Omental fat pad (tissue), 4 donors: ENCODE data around the gene CSNK1A1. TPM values are rescaled to one million over a fixed set of nuclear protein-coding genes. Genes with fewer than 3 reads are reported as not detected.

ENCODE experiments used
- ATAC-seq: fragments of 150-250 bp; one replicate; pipeline ENCODE4 v1.9.1; 2016; ENCODE audit warnings: mild to moderate bottlenecking, moderate library complexity; ENCODE audit not compliant: low FRiP score
- DNase-seq: peaks from one replicate; pipeline ENCODE4 v3.0.0-alpha.2; 2019; ENCODE audit warnings: low spot score
- total RNA-seq, 4 donors: library from RNA; depleted of rRNA; stranded (reverse); fragments of >200 nt; gene quantifications; one replicate each; pipeline ENCODE4 v1.1.0, GENCODE V29; 2016
- TF ChIP-seq, protein P1 (sequence below), 3 donors: fragments of 450-650 bp; IDR thresholded peaks; one replicate each; pipeline ENCODE4 v1.5.1; 2016 to 2017; ENCODE audit warnings: antibody characterized with exemption in 3 of 3, mild to moderate bottlenecking in 3 of 3, moderate library complexity in 2 of 3

Gene CSNK1A1
- total RNA-seq, 4 donors from 2014 or later = 181 to 292 (median 209) TPM

- DNase-seq = no peak
- no peak for ATAC-seq
- TF ChIP-seq, protein P1, sequence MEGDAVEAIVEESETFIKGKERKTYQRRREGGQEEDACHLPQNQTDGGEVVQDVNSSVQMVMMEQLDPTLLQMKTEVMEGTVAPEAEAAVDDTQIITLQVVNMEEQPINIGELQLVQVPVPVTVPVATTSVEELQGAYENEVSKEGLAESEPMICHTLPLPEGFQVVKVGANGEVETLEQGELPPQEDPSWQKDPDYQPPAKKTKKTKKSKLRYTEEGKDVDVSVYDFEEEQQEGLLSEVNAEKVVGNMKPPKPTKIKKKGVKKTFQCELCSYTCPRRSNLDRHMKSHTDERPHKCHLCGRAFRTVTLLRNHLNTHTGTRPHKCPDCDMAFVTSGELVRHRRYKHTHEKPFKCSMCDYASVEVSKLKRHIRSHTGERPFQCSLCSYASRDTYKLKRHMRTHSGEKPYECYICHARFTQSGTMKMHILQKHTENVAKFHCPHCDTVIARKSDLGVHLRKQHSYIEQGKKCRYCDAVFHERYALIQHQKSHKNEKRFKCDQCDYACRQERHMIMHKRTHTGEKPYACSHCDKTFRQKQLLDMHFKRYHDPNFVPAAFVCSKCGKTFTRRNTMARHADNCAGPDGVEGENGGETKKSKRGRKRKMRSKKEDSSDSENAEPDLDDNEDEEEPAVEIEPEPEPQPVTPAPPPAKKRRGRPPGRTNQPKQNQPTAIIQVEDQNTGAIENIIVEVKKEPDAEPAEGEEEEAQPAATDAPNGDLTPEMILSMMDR (IDR thresholded peaks at IDR 0.05) = no peak
These were observed 1.4 kb upstream of the CSNK1A1 start for GRCh38 chr5:149552553-149553160.

DNA sequence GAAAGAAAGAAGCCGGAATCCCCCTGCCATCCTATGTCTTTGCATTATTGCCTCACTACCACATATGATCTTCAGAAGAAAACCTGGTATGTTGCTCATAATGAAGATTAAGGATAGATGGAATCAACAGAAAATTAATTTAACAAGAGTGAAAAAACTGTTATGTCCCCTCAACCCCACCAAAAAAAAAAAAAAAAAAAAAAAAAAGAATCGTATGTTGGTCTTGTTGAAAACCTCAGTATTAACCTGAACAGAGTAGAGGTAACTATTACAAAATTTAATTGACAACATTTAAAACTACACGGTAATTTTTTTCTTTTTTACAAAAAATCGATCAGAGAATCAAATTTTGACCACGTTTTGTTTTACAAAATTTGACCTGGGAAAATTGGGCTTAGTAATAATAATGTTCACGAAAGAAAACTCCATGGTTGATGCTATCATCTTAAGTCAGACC lies 827 bp upstream of the CSNK1A1 start:
- DNase-seq = no peak

DNA sequence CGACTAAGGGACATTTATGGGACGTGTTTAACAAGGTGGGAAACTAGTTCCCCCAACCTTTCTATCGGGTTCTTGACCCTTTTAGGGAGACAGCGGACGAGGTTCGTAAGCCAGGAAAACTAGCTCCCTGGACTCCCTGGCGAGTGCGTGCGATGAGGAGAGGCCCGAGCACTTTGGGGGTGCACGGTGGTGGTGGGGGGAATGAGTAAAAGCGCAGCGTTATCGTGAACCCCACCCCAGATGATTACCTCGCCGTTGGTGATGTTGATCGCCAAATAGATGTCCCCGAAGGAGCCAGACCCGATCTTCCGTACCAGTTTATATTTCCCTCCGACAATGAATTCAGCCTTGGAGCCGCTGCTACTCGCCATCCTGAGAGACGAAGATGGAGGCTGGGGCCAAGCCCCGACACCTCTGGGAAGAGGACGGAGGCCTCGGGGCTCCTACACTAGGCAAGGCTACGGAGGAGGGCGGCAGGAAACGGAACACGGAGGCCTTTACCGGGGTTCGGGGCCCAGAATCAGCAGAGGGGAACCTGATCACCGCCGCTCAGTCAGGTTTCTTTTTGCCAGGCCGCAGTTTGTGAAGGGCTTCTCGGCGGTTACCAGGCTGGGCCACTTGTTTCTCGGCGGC lies 529 bp downstream of the CSNK1A1 start:
- TF ChIP-seq, protein P1 (IDR thresholded peaks at IDR 0.05) = no peak
- ATAC-seq (no peak), DNase-seq (no peak)

More for the DNA sequence above, 827 bp upstream of the CSNK1A1 start:
- ATAC-seq = no peak
- TF ChIP-seq, protein P1 (IDR thresholded peaks at IDR 0.05) = no peak

DNA sequence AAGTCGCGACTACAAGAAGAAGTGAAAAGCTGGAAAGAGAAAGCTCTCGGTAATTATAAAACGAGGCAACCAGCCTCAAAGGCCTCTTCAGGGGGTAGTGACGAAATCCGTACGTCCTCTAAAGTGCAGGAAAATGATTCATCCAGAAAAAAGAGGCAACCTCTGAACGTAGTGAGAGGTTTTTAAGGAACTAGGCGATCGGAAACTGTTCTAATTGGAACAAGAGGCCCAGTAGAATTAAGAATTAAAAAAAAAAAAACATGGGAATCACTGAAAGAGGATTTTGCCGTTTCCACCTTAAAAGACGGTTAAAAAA lies 1.0 kb downstream of the CSNK1A1 start:
- TF ChIP-seq, protein P1 (IDR thresholded peaks at IDR 0.05) = no peak
- DNase-seq (no peak), ATAC-seq (no peak)

DNA sequence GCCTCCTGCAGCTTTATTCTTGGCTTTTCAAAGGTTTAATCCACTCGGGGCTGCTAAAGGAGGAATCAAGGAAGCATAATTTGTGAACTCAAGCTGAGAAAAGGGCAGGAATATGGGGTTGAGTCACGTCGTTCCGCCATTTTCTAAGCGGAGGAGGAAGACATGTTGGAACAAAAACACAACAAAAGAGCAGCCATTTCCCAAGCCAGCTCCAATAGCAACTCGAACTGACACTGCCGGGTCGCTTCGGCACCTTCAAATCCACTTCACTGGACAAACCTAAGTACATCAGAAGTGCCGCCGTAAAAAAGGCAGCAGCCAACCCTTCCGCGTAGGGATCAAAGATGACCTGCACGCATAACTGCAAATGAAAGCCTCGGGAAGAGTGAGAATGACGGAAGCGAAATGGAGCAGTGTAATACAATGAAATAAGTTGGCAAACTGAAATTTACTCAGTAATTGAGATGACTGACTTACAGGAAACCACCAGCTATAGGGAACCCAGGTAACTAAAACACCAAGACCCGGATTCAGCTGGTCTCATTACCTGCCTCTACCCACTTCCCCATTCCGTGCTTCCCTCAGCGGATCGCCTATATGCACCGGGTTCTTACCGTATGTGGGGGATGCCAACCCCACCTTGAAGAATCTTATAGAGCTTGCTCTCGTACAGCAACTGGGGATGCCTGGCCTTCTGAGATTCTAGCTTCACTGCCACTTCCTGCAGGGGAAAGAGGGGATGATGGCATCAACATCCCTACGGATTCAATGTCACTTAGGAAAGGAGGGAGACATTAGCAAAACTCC lies 1.6 kb downstream of the CSNK1A1 start:
- ATAC-seq (no peak), DNase-seq (no peak)
- TF ChIP-seq, protein P1 (IDR thresholded peaks at IDR 0.05) = no peak

DNA sequence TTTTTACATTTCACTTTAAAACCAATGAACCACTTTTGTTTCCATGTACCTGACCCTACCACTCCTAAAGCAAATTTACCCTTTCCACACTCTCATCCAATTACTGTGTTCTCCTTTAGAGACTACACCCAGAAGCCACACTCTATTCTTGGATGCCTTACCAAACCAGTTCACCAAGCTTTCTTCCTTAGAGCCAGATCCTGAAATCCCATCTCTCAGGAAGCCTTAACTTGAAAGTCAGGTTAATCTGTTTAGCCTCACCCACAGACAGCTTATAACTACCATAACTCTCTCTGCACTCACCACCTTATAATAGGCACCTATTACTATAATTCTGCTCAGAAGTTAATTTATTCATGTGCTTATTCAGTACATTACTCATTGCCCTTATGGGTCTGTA lies 4.3 kb downstream of the CSNK1A1 start:
- ATAC-seq (no peak), DNase-seq (no peak)
- TF ChIP-seq, protein P1 (IDR thresholded peaks at IDR 0.05) = no peak
